Measurements from ENCODE around the gene SEPTIN5. TPM values are rescaled to one million over a fixed set of nuclear protein-coding genes. Genes with fewer than 3 reads are reported as not detected.

SEPTIN5 gene
- total and polyA plus RNA-seq, 7 donors = 1.2 to 26.0 (median 6.2) TPM

DNA sequence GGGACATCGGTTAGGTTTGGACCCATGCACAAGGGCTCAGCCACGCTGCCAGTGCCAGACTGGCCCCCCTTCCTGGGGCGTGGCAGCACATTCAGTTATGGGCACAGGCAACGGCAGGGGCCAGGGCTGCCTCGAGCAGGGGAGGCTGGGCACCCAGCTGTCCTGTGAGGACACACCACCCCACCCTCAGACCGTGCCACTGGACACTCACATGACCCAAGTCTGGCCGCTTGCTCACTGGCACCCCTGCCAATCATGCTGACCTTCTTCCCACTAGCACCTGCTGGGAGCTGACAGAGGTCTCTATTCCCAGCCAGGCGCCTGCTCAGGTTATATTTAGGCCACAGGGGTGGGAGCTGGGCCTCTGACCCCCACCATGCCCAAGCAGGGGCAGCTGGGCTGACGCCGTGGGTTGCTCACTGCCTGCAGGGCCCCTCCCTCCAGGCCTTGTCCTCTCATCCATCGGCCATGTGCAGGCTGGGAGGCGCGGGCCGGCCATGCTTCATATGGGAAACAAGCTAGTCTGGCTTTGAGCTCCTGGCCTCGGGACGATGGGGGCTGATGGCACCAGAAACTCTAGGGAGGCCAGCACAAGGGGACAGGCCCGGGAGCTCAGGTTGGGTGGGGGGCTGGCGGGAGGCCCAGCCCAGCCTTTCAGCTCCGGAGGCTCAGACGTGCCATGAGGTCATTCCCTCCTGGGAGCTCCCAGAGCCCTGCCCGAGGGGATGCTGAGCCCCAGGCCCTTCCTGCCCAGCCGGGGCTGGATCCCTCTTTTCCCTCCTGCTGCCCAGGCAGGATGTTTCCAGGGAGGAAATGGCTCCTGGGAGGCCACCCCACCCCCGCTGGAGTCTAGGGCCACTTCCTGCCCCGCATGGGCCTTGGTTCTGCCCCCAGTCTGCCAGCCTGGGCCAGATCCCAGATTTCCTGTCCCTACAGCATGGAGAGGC, 31.1 kb downstream of the SEPTIN5 start:
- Histone ChIP-seq H3K36me3 (no peaks in the 10 kb centered on the region), H3K4me3 (no peak overlapping the region), H3K27me3 (peaks cover 0 to 9% (median 0%) of the 10 kb centered on the region in 3 donors), H3K27ac (no peak overlapping the region), H3K4me1 (no peaks in the 10 kb centered on the region), H3K9me3 (no peaks in the 10 kb centered on the region)
- intact Hi-C loops (cut with DNase I) = no loop called here
- DNase-seq = no peak
- 48 to 71% methylated on average over 24 of the region's 24 CpGs for WGBS, 2 donors
- TF ChIP-seq EP300 (IDR thresholded peaks at IDR 0.05) = no peak
- TF ChIP-seq, protein P1, sequence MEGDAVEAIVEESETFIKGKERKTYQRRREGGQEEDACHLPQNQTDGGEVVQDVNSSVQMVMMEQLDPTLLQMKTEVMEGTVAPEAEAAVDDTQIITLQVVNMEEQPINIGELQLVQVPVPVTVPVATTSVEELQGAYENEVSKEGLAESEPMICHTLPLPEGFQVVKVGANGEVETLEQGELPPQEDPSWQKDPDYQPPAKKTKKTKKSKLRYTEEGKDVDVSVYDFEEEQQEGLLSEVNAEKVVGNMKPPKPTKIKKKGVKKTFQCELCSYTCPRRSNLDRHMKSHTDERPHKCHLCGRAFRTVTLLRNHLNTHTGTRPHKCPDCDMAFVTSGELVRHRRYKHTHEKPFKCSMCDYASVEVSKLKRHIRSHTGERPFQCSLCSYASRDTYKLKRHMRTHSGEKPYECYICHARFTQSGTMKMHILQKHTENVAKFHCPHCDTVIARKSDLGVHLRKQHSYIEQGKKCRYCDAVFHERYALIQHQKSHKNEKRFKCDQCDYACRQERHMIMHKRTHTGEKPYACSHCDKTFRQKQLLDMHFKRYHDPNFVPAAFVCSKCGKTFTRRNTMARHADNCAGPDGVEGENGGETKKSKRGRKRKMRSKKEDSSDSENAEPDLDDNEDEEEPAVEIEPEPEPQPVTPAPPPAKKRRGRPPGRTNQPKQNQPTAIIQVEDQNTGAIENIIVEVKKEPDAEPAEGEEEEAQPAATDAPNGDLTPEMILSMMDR (IDR thresholded peaks at IDR 0.05) = no peak
- TF ChIP-seq POLR2AphosphoS5 (IDR thresholded peaks at IDR 0.05) = no peak

DNA sequence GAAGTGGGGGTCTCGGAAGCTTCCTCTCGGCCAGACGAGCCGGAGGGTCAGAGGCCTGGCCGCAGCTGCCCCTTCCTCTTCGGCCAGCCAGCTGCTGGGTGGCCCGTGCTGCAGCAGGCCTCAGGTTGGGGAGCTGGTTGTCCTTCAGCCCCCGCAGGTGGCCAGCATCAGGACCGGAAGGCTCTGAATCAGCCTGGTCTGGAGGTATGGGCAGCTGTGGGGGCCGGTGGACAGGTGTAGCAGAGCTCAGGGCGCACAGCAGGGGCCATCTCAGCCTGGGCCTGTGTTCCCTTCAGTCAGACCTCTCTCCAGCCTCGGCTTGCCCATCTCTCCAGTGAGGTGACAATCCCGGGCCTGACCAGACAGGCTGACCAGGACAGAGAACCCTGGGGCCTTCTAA, 32.4 kb downstream of the SEPTIN5 start:
- no peaks in the 10 kb centered on the region for H3K9me3 ChIP-seq
- 88 to 93% methylated on average over 13 of the region's 13 CpGs for WGBS, 2 donors

DNA sequence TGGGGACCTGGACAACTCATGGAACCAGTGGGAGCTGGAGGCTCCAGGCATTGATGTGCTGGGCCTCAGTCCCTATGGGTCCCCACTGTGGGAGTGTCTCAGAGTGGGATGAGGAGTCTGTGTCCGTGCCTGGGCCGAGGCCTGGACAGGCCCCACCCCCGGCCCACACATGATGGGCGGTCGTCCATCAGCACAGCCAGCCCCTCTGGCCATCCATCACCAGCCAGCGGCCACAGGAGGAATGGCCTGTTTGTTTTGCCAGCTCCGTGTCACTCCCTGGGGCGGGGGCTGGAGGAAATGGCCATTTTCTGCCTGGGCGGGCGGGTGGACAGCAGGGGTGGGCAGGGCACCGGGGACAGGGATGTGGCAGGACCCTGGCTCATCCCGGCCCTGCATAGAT, 33.2 kb downstream of the SEPTIN5 start:
- intact Hi-C loops (cut with DNase I) = no loop called here
- DNase-seq = no peak
- Histone ChIP-seq H3K9me3 (no peaks in the 10 kb centered on the region), H3K4me1 (no peaks in the 10 kb centered on the region), H3K36me3 (no peaks in the 10 kb centered on the region), H3K4me3 (no peak overlapping the region), H3K27ac (no peak overlapping the region), H3K27me3 (peaks cover 0 to 24% (median 0%) of the 10 kb centered on the region in 3 donors)
- WGBS, 2 donors = 56 to 76% methylated on average over 12 of the region's 12 CpGs
- TF ChIP-seq POLR2A (IDR thresholded peaks at IDR 0.05) (no peak), EP300 (IDR thresholded peaks at IDR 0.05) (no peak), POLR2AphosphoS5 (IDR thresholded peaks at IDR 0.05) (no peak)
- TF ChIP-seq, protein P1 (IDR thresholded peaks at IDR 0.05) = no peak

More for the DNA sequence above, 32.4 kb downstream of the SEPTIN5 start:
- Histone ChIP-seq H3K27me3 (peaks cover 0 to 20% (median 0%) of the 10 kb centered on the region in 3 donors), H3K4me1 (no peaks in the 10 kb centered on the region), H3K4me3 (no peak overlapping the region), H3K36me3 (no peaks in the 10 kb centered on the region), H3K27ac (no peak overlapping the region)
- no peak for DNase-seq
- no peak for TF ChIP-seq POLR2A (IDR thresholded peaks at IDR 0.05)
- TF ChIP-seq POLR2AphosphoS5 (IDR thresholded peaks at IDR 0.05) = no peak
- no peak for TF ChIP-seq EP300 (IDR thresholded peaks at IDR 0.05)
- TF ChIP-seq, protein P1 (IDR thresholded peaks at IDR 0.05) = no peak
- intact Hi-C loops (cut with DNase I) = no loop called here

DNA sequence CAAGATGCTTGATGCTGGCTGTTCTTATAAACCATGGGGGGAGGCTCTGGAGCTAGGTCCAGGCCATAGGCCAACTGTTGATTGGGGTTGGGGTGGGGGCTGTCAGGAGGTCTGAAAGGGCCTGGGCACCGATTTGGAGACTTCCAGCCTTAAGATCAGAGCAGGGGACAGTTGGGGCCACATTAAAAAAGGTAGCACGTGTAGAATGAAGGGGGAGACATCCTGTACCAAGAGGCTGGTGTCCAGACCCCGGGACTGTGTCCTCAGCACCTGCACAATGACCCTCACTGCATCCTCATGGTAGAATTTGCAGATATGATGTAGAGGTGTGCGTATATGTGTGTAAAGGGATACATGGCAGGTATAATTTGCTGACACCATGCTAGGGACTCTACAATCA, 33.8 kb downstream of the SEPTIN5 start:
- H3K27me3 ChIP-seq = peaks cover 0 to 28% (median 0%) of the 10 kb centered on the region in 3 donors
- no peak overlapping the region for H3K4me3 ChIP-seq
- no peaks in the 10 kb centered on the region for H3K9me3 ChIP-seq
- H3K4me1 ChIP-seq = no peaks in the 10 kb centered on the region
- intact Hi-C loops (cut with DNase I) = no loop called here
- no peak overlapping the region for H3K27ac ChIP-seq
- no peak for DNase-seq
- 52 to 81% methylated on average over 4 of the region's 4 CpGs for WGBS, 2 donors
- no peak for TF ChIP-seq POLR2AphosphoS5 (IDR thresholded peaks at IDR 0.05)
- TF ChIP-seq, protein P1 (IDR thresholded peaks at IDR 0.05) = no peak
- no peak for TF ChIP-seq EP300 (IDR thresholded peaks at IDR 0.05)
- no peak for TF ChIP-seq POLR2A (IDR thresholded peaks at IDR 0.05)
- no peaks in the 10 kb centered on the region for H3K36me3 ChIP-seq

All from sigmoid colon (tissue), 7 donors.